HepG2 (cell line): Measurements from ENCODE around the gene TAF1A. TPM values are rescaled to one million over a fixed set of nuclear protein-coding genes. Genes with fewer than 3 reads are reported as not detected.

Source experiments
- ATAC-seq: fragments of 200-7000 bp; cut with Tn5 transposase; 3 replicates; pipeline ENCODE4 v1.9.1; 2020; ENCODE audit warnings: mild to moderate bottlenecking, moderate library complexity
- BruUV-seq: library from RNA; stranded (reverse); fragments of 400-500 nt; replicated peaks from 2 replicates; lab custom pipeline; 2021; lab: Mats Ljungman, UMichigan
- CTCF ChIA-PET: fragments of 300-600 bp; formaldehyde crosslinking; extraction: SDS; loops from one replicate; lab custom pipeline; 2021; ENCODE audit warnings: low total read pairs, inconsistent platforms, low intra/inter-chr PET ratio; lab: Yijun Ruan, JAX
- POLR2A ChIA-PET: fragments of 350-600 bp; sonication (Branson Sonifier 250); formaldehyde crosslinking; loops from one replicate; lab custom pipeline; 2020; ENCODE audit warnings: antibody characterized with exemption, inconsistent platforms; lab: Yijun Ruan, JAX
- DNase-seq: peaks from one replicate; pipeline ENCODE4 v3.0.0-alpha.2; 2015; ENCODE audit warnings: low spot score
- FAIRE-seq: peaks from 3 replicates; lab custom pipeline; 2011; peaks lifted over from hg19 to GRCh38; lab: Jason Lieb, UNC
- H2AFZ ChIP-seq: one replicate; pipeline ENCODE4 v1.6.1; 2011; ENCODE audit warnings: low read length, inconsistent platforms
- H3K27ac ChIP-seq: fragments of 300-600 bp; 3 replicates; pipeline ENCODE4 v1.8.0; 2011; ENCODE audit warnings: mixed run types, mild to moderate bottlenecking, mixed read lengths, low read length, inconsistent platforms; ENCODE audit not compliant: insufficient read depth; ENCODE audit errors: extremely low read length
- H3K27me3 ChIP-seq, 2 experiments: fragments of 200-600 bp in 1 of 2; 2 replicates in 1 of 2; 3 replicates in 1 of 2; pipeline versions ENCODE4 v1.6.0 to v1.8.0; 2011; ENCODE audit warnings: low read length in 2 of 2, mild to moderate bottlenecking in 2 of 2, moderate library complexity in 2 of 2, inconsistent platforms in 1 of 2; ENCODE audit not compliant: insufficient read depth in 2 of 2, control insufficient read depth in 1 of 2
- H3K36me3 ChIP-seq, 2 experiments: fragments of 200-600 bp in 1 of 2; replicated peaks in 1 of 2; 2 replicates in 1 of 2; 3 replicates in 1 of 2; pipeline versions ENCODE4 v1.5.1 to v1.8.0; 2011; ENCODE audit warnings: low read length in 2 of 2, inconsistent platforms in 1 of 2; ENCODE audit not compliant: insufficient read depth in 2 of 2, control insufficient read depth in 1 of 2
- H3K4me1 ChIP-seq: 2 replicates; pipeline ENCODE4 v1.5.1; 2012; ENCODE audit warnings: low read length, inconsistent platforms; ENCODE audit not compliant: insufficient read depth
- H3K4me2 ChIP-seq: 2 replicates; pipeline ENCODE4 v1.6.0; 2011; ENCODE audit warnings: low read depth, low read length, inconsistent platforms
- H3K4me3 ChIP-seq, 3 experiments: fragments of 200-600 bp in 1 of 3; sonication (generic), shearing (Covaris generic) in 1 of 3; replicated peaks in 1 of 3; 2 replicates each; pipeline ENCODE4 v1.5.1; 2011 to 2016; ENCODE audit warnings: low read length in 3 of 3, inconsistent platforms in 2 of 3, low read depth in 2 of 3, mild to moderate bottlenecking in 2 of 3, control low read depth in 1 of 3, mixed read lengths in 1 of 3; ENCODE audit not compliant: insufficient read depth in 1 of 3
- H3K79me2 ChIP-seq: one replicate; pipeline ENCODE4 v1.6.1; 2011; ENCODE audit warnings: low read length, inconsistent platforms; ENCODE audit not compliant: insufficient read depth
- H3K9ac ChIP-seq: 2 replicates; pipeline ENCODE4 v1.6.0; 2011; ENCODE audit warnings: mild to moderate bottlenecking, low read depth, low read length, inconsistent platforms; ENCODE audit not compliant: insufficient read depth
- H3K9me3 ChIP-seq: 2 replicates; pipeline ENCODE4 v1.5.1; 2012; ENCODE audit warnings: mild to moderate bottlenecking, low read length
- H4K20me1 ChIP-seq: 2 replicates; pipeline ENCODE4 v1.6.0; 2011; ENCODE audit warnings: inconsistent platforms, mild to moderate bottlenecking, low read length, moderate library complexity; ENCODE audit not compliant: insufficient read depth
- POGZ ChIP-seq: sonication (generic); formaldehyde crosslinking; IDR thresholded peaks from 2 replicates; pipeline ENCODE4 v1.4.0; 2020; ENCODE audit warnings: mild to moderate bottlenecking, missing genetic modification reagents
- SRSF1 ChIP-seq: fragments of 200-400 bp; formaldehyde crosslinking; optimal IDR thresholded peaks from 2 replicates; pipeline ENCODE3; 2017; ENCODE audit warnings: mild to moderate bottlenecking, low read depth, low read length, moderate library complexity
- ZFX ChIP-seq: sonication (generic); formaldehyde crosslinking; IDR thresholded peaks from 2 replicates; pipeline ENCODE4 v1.4.0; 2020; ENCODE audit warnings: mild to moderate bottlenecking, low read depth, missing genetic modification reagents, moderate library complexity
- ZNF124 ChIP-seq: sonication (generic); formaldehyde crosslinking; IDR thresholded peaks from 2 replicates; pipeline ENCODE4 v1.4.0; 2020; ENCODE audit warnings: missing genetic modification reagents
- WGBS: methylation state at CpG from one replicate; pipeline ENCODE4 v1.1.6; 2017; ENCODE audit warnings: low lambda C conversion rate; 5-methylcytosine and 5-hydroxymethylcytosine counted together
- in situ Hi-C: cut with HindIII; loops from 2 replicates; pipeline ENCODE4 v1.10.0; 2017; ENCODE audit warnings: low pct_unique_long_range_greater_than_20kb; ENCODE audit not compliant: extremely low pct_ligation_motif_present
- intact Hi-C: fragments of 100-400 bp; cut with micrococcal nuclease; formaldehyde crosslinking; loops from one replicate; pipeline ENCODE4 v1.10.0; 2022; ENCODE audit not compliant: unreplicated experiment
- polyA plus RNA-seq, 8 experiments: library from polyadenylated mRNA; depleted of rRNA in 3 of 8; stranded (reverse) in 7 of 8; unstranded in 1 of 8; fragments of >200 nt; fragmentation: Illumina TruSeq in 4 of 8; extraction: Trizol in 4 of 8; gene quantifications; 2 replicates each; pipeline versions ENCODE4 v1.2.1 to v1.2.3, GENCODE V29; 2011 to 2016; ENCODE audit warnings: low read depth in 4 of 8, missing spikeins in 1 of 8, mixed read lengths in 1 of 8; ENCODE audit not compliant: insufficient read depth in 1 of 8
- total RNA-seq, 5 experiments: library from RNA; depleted of rRNA; stranded (reverse); fragments of >200 nt; fragmentation: Illumina TruSeq; extraction: Trizol; gene quantifications; 2 replicates each; pipeline ENCODE4 v1.2.3, GENCODE V29; 2016; ENCODE audit warnings: low read depth in 1 of 5
- TF ChIP-seq, protein P1 (sequence below): sonication (generic); formaldehyde crosslinking; IDR thresholded peaks from 2 replicates; pipeline ENCODE4 v1.4.0; 2020; ENCODE audit warnings: missing genetic modification reagents, mild to moderate bottlenecking, borderline replicate concordance
- TF ChIP-seq, protein P2 (sequence below): sonication (generic); formaldehyde crosslinking; IDR thresholded peaks from 2 replicates; pipeline ENCODE4 v1.4.0; 2020; ENCODE audit warnings: missing genetic modification reagents; ENCODE audit errors: not compliant biosample characterization

The TAF1A gene
- total and polyA plus RNA-seq, 2 of the 13 experiments (the other 11 are each of a cell fraction or from before 2014, with no cell fraction given), result 3.3 to 10.7 TPM

DNA sequence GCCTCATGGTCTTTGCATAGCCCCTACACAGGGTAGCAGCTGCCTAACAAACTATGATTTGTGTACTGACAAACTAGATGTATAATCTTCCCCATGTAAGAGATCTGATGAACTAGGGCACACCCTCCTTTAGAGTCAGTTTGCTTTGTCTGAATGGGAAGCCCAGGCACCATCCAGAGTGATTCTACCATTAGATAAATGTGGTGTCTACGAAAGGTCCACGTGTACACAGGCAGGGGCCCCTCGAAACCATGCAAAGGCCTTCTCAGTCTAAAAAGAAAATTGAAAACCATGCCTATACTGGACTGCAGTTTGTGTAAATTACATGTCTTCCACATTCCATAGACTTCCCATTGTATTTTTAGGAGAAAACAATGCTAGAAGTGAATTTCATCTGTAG lies 60.6 kb downstream of the TAF1A start (continued):
- TF ChIP-seq, protein P1, sequence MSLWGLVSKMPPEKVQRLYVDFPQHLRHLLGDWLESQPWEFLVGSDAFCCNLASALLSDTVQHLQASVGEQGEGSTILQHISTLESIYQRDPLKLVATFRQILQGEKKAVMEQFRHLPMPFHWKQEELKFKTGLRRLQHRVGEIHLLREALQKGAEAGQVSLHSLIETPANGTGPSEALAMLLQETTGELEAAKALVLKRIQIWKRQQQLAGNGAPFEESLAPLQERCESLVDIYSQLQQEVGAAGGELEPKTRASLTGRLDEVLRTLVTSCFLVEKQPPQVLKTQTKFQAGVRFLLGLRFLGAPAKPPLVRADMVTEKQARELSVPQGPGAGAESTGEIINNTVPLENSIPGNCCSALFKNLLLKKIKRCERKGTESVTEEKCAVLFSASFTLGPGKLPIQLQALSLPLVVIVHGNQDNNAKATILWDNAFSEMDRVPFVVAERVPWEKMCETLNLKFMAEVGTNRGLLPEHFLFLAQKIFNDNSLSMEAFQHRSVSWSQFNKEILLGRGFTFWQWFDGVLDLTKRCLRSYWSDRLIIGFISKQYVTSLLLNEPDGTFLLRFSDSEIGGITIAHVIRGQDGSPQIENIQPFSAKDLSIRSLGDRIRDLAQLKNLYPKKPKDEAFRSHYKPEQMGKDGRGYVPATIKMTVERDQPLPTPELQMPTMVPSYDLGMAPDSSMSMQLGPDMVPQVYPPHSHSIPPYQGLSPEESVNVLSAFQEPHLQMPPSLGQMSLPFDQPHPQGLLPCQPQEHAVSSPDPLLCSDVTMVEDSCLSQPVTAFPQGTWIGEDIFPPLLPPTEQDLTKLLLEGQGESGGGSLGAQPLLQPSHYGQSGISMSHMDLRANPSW (CRISPR knock-in tag), result no peak
- TF ChIP-seq ZNF124 (CRISPR knock-in tag), result no peak

DNA sequence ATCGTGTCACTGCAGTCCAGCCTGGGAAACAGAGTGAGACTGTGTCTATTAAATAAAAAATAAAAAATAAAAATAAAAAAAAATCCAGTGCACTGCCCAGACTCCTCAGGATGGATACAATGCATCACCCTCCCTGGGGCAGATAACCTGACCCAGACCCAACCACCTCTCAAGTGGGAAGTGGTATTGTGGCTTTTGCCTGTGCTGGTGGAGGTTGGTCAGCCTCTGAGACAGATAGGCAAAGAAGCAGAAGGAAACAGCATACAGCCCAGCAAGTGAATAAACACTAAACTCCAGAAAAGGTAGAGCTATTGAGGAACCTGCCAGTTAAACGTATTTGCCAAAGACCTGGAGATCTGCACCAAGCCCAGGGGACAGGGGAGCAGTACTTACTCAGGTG lies 63.8 kb downstream of the TAF1A start:
- Histone ChIP-seq H3K36me3 (no peaks in the 10 kb centered on the region), H3K79me2 (no peaks in the 10 kb centered on the region), H3K4me3 (no peak overlapping the region), H2AFZ (no peak overlapping the region), H3K4me1 (peaks cover 18% of the 10 kb centered on the region), H4K20me1 (no peaks in the 10 kb centered on the region), H3K4me2 (no peak overlapping the region), H3K27me3 (no peaks in the 10 kb centered on the region), H3K9ac (no peak overlapping the region), H3K27ac (no peak overlapping the region), H3K9me3 (no peaks in the 10 kb centered on the region)
- no peak for TF ChIP-seq POGZ
- TF ChIP-seq SRSF1, result no peak
- TF ChIP-seq, protein P2, sequence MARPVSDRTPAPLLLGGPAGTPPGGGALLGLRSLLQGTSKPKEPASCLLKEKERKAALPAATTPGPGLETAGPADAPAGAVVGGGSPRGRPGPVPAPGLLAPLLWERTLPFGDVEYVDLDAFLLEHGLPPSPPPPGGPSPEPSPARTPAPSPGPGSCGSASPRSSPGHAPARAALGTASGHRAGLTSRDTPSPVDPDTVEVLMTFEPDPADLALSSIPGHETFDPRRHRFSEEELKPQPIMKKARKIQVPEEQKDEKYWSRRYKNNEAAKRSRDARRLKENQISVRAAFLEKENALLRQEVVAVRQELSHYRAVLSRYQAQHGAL (CRISPR knock-in tag), result no peak
- no peak for TF ChIP-seq ZFX
- ChIA-PET CTCF (no interaction called here), POLR2A (no interaction called here)
- DNase-seq (no peak), ATAC-seq (no peak), FAIRE-seq (no peak)
- no TSS peak for BruUV-seq
- intact Hi-C loops, result no loop called here
- 69% methylated on average over 2 of the region's 2 CpGs for WGBS
- in situ Hi-C loops, result no loop called here
